ENCODE measurements around the gene SIPA1. TPM values are rescaled to one million over a fixed set of nuclear protein-coding genes. Genes with fewer than 3 reads are reported as not detected.

The SIPA1 gene
- total RNA-seq, 1 donor from 2014 or later, result 66.5 TPM

GRCh38 chr11:65651339-65651588 is 13.4 kb downstream of the SIPA1 start:
- DNase-seq (ENCODE audit: low read depth), result no peak
- H3K4me3 ChIP-seq (ENCODE audit: low read depth, low read length), result no peak overlapping the region
- no peak for TF ChIP-seq CTCF (conservative IDR thresholded peaks at IDR 0.05; ENCODE audit: low read depth, low read length)

DNA sequence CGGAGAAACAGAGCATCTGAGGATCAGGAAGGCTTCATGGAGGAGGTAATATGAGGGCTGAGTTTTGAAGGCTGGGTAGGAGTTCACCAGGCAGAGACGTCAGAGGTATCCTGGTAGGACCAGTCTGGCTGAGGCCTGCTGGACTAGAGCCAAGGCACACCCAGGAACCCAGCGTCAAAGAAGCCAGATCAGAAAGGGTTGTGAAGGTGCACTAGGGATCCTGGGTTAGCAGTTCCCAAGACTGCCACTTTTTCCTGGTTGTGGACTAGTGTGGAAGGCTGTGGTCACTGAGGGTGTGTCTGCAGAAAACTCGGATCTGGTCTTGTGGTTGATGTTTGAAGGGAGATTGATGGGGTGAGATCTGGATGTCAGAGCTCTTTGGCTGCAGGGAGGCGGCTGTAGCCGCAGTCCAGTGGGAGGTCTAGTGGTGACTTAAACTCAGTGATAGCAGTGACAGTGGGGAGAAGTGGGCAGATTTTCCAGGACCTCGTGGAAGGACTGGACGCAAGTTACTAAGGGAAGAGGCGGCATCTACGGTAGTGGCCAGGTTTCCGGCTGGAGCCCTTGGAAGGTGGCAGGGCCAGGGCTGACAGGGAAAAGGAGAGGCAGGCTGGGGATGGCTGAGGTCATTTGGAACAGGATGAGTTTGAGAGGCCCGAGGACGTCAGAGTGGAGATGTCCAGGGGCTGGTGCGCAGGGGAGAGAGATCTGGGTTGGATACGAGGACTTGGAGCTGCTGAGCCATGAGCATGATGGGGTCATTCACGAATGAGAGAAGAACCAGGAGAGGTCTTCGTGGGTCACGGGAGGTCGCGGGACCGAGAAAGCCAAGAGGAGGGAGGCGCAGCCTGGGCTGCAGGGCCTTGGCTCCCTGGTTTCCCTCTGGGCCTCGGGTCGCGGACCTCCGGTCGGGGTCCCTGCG is 13.9 kb downstream of the SIPA1 start:
- no peak for DNase-seq (ENCODE audit: low read depth)

DNA sequence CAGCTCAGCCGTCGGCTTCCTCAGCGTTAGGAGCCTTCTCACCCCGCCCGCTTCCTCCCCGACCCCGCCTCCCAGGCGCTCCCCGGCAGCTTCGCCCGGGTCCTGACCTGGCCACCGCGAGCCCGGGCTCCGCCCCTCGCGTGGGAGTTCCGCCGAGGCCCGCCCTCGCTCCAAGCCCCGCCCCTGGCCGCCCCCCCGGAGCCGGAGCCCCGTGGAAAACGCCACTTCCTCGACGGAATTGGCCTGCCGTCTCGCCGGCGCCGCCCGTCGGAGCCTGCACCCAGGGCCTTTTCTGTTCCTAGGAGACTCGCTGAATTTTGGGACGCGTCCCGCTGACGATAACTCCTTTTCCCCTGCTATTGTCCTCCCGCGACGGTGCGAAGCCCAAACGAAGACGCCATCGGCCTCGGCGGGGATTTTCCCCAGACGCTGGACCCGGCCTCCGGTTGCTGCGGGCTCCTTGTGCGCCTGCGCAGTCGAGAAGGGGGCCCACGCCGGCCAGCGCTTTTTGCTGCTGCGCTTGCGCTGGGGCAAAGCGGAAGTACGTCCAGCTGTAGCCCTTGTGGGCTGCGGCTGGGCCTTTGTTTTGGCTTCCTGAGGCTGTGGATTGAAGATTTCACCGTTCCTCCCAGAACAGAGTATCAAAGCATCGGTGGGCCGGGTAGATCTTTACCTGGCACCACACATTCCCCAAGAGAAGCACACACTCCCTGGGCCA is 14.8 kb downstream of the SIPA1 start:
- DNase-seq (ENCODE audit: low read depth), result peak; percentile 36
- peak overlapping the region; percentile 55 for H3K4me3 ChIP-seq (ENCODE audit: low read depth, low read length)
- no peak for TF ChIP-seq CTCF (conservative IDR thresholded peaks at IDR 0.05; ENCODE audit: low read depth, low read length)

More for the DNA sequence above, 13.9 kb downstream of the SIPA1 start:
- TF ChIP-seq CTCF (conservative IDR thresholded peaks at IDR 0.05; ENCODE audit: low read depth, low read length), result no peak
- peak overlapping the region; percentile 55 for H3K4me3 ChIP-seq (ENCODE audit: low read depth, low read length)

- no peak for DNase-seq (ENCODE audit: low read depth)
- H3K4me3 ChIP-seq (ENCODE audit: low read depth, low read length), result peak overlapping the region; percentile 55
Observed at GRCh38 chr11:65653229-65654225, 15.6 kb downstream of the SIPA1 start.

DNA sequence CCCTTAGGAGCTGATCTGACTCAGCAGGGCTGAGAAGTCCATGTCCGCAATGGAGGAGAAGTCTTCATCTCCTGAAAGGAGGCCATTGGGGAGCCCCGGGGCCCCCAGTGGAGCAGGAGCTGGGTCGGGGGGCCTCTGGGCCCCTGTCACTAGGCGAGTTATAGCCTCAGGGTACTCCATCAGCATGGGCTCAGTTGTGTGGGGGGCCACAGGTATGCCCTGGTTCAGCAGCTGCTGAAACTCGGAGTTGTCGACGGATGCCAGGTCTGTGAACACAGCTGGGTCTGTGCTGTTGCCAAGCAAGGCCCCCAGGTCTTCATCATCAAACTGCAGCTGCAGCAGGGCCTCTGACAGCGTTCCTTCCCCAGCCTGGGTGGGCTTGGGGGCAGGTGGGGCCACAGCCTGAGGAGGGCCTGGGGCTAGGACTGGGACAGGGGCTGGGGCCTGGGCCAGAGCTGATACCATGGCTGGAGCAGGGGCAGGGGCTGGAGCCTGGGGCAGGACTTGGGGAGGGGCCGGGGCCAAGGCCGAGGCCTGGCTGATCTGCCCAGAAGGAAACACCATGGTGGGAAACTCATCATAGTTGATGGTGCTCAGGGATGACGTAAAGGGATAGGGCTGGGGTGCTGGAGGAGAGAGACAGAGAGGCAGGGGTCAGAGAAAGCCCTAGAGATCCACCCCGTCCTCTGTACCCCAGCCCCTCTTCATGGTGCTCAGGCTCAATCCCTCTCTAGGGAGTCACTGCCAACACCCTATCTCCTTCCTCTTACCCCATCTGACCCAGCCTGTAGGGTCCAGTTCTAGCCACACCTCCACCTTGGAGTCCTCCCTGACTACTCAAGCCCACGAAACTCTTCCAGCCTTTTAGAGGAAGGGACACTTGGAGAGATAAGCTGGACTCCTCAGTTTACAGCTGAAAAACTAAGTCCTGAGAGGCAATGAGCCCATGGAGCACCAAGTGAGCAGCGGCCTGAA is 16.8 kb downstream of the SIPA1 start:
- TF ChIP-seq CTCF (conservative IDR thresholded peaks at IDR 0.05; ENCODE audit: low read depth, low read length), result no peak
- DNase-seq (ENCODE audit: low read depth), result no peak
- no peak overlapping the region for H3K4me3 ChIP-seq (ENCODE audit: low read depth, low read length)

More at GRCh38 chr11:65653229-65654225, 15.6 kb downstream of the SIPA1 start:
- TF ChIP-seq CTCF (conservative IDR thresholded peaks at IDR 0.05; ENCODE audit: low read depth, low read length), result no peak
